SU-DHL-6 (cell line): ENCODE data around the gene UBE2G2.

Experiments
- H2AFZ ChIP-seq: fragments of 200-600 bp; sonication (generic); 2 replicates; pipeline ENCODE4 v1.6.1; 2014; ENCODE audit warnings: low read depth, mild to moderate bottlenecking, moderate library complexity, mixed read lengths, antibody characterized with exemption, low read length; ENCODE audit not compliant: severe bottlenecking
- H3F3A ChIP-seq: fragments of 200-600 bp; shearing (Covaris generic); 2 replicates; pipeline ENCODE4 v1.6.0; 2016; ENCODE audit warnings: antibody characterized with exemption, mild to moderate bottlenecking; ENCODE audit not compliant: insufficient read depth
- H3K27ac ChIP-seq: fragments of 200-600 bp; sonication (generic); 2 replicates; pipeline ENCODE4 v1.5.1; 2016; ENCODE audit warnings: low read depth, mild to moderate bottlenecking, low read length, moderate library complexity, mixed read lengths
- H3K27me3 ChIP-seq: fragments of 200-600 bp; sonication (generic), shearing (Covaris generic); 2 replicates; pipeline ENCODE4 v1.6.0; 2014; ENCODE audit warnings: mild to moderate bottlenecking, low read length
- H3K36me3 ChIP-seq: fragments of 200-600 bp; sonication (generic); 2 replicates; pipeline ENCODE4 v1.6.1; 2014; ENCODE audit warnings: mild to moderate bottlenecking, low read length, mixed read lengths
- H3K4me2 ChIP-seq: fragments of 300-600, 200-600 bp; shearing (Covaris generic), sonication (generic); 2 replicates; pipeline ENCODE4 v1.6.0; 2014; ENCODE audit warnings: low read length, low read depth, mild to moderate bottlenecking; ENCODE audit not compliant: poor library complexity, severe bottlenecking
- H3K4me3 ChIP-seq: fragments of 200-600 bp; sonication (generic); 2 replicates; pipeline ENCODE4 v1.5.1; 2014; ENCODE audit warnings: antibody characterized with exemption, low read length, mild to moderate bottlenecking, mixed read lengths; ENCODE audit not compliant: insufficient read depth, poor library complexity, severe bottlenecking
- H3K79me2 ChIP-seq: fragments of 200-600 bp; sonication (generic); 2 replicates; pipeline ENCODE4 v1.6.1; 2014; ENCODE audit warnings: mild to moderate bottlenecking, low read length, moderate library complexity; ENCODE audit not compliant: insufficient read depth
- H3K9ac ChIP-seq: fragments of 200-600 bp; sonication (generic); 2 replicates; pipeline ENCODE4 v1.7.0; 2014; ENCODE audit warnings: mild to moderate bottlenecking, low read length
- H3K9me2 ChIP-seq: fragments of 200-600 bp; sonication (generic); replicated peaks from 2 replicates; pipeline ENCODE4 v1.6.1; 2014; ENCODE audit warnings: low read length; ENCODE audit not compliant: insufficient read depth
- H3K9me3 ChIP-seq: fragments of 200-600 bp; sonication (generic); 2 replicates; pipeline ENCODE4 v1.6.1; 2014; ENCODE audit warnings: low read length, mixed read lengths; ENCODE audit not compliant: insufficient read depth
- H4K20me1 ChIP-seq: fragments of 200-600 bp; sonication (generic); 2 replicates; pipeline ENCODE4 v1.6.1; 2014; ENCODE audit warnings: low read depth, mild to moderate bottlenecking, antibody characterized with exemption, low read length, moderate library complexity, mixed read lengths
- CTCF ChIP-seq: fragments of 200-600 bp; sonication (generic); IDR thresholded peaks from one replicate; pipeline ENCODE4 v1.5.1; 2017; ENCODE audit warnings: antibody characterized with exemption, mild to moderate bottlenecking, low read length, moderate library complexity; ENCODE audit not compliant: insufficient read depth, poor library complexity, severe bottlenecking
- EZH2phosphoT487 ChIP-seq: fragments of 200-600 bp; sonication (generic), shearing (Covaris generic); conservative IDR thresholded peaks from 2 replicates; pipeline ENCODE4 v1.6.1; 2018; ENCODE audit warnings: mild to moderate bottlenecking, antibody characterized with exemption, low read length, moderate library complexity, mixed read lengths

UBE2G2 gene

DNA sequence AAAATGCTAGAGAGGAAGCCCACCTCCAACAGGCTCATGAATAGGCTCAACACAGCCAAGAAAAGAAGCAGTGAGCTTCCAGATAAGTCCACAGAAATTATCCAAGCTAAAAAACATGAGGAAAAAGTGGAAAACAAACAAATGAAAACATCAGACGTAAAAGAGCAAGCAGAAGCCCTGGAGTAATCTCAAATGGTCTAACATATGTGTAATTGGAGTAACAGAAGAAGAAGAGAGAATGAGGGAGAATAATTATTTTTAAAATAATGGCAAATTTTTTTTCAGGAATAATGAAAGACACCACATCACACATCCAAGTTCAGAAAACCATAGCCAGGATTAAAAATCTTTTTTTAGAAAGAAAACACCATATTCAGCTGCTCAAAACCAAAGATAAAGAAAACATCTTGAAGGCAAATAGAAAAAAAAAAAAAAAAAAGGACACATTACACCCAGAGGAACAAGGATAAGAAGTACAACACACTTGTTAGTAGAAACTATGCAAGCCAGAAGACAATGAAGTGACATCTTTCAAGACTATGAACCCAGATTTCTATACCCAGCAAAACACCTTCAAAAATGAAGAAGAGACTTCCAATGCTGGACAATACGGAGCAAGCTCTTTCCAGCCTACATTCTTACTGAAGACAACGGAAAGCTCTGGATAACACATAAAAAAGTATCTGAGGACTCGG lies 26.9 kb upstream of the UBE2G2 start:
- no peak overlapping the region for H3K27ac ChIP-seq
- H3F3A ChIP-seq: no peaks in the 10 kb centered on the region
- H3K4me2 ChIP-seq: no peak overlapping the region
- no peaks in the 10 kb centered on the region for H3K36me3 ChIP-seq
- H3K79me2 ChIP-seq: no peaks in the 10 kb centered on the region
- no peak for TF ChIP-seq CTCF
- no peak for TF ChIP-seq EZH2phosphoT487
- H2AFZ ChIP-seq: no peak overlapping the region
- H3K9me3 ChIP-seq: peaks cover 21% of the 10 kb centered on the region
- no peak overlapping the region for H3K4me3 ChIP-seq
- H4K20me1 ChIP-seq: no peaks in the 10 kb centered on the region
- no peak overlapping the region for H3K9ac ChIP-seq
- no peaks in the 10 kb centered on the region for H3K27me3 ChIP-seq
- no peaks in the 10 kb centered on the region for H3K9me2 ChIP-seq

GRCh38 chr21:44823179-44823660 lies 21.6 kb upstream of the UBE2G2 start:
- H3K79me2 ChIP-seq: no peaks in the 10 kb centered on the region
- no peak overlapping the region for H3K4me2 ChIP-seq
- H3K9ac ChIP-seq: no peak overlapping the region
- H3K4me3 ChIP-seq: no peak overlapping the region
- no peak overlapping the region for H2AFZ ChIP-seq
- H3K27me3 ChIP-seq: no peaks in the 10 kb centered on the region
- H4K20me1 ChIP-seq: no peaks in the 10 kb centered on the region
- no peaks in the 10 kb centered on the region; the same call in 1 of the 2 replicates for H3K36me3 ChIP-seq
- no peak overlapping the region for H3K27ac ChIP-seq
- no peaks in the 10 kb centered on the region for H3K9me2 ChIP-seq
- no peaks in the 10 kb centered on the region for H3F3A ChIP-seq
- peaks cover 26% of the 10 kb centered on the region for H3K9me3 ChIP-seq
- TF ChIP-seq CTCF: no peak
- TF ChIP-seq EZH2phosphoT487: no peak

GRCh38 chr21:44822484-44823178 lies 21.0 kb upstream of the UBE2G2 start:
- no peak overlapping the region for H3K9ac ChIP-seq
- H3K36me3 ChIP-seq: no peaks in the 10 kb centered on the region; the same call in 1 of the 2 replicates
- H2AFZ ChIP-seq: no peak overlapping the region
- H4K20me1 ChIP-seq: no peaks in the 10 kb centered on the region
- H3K27ac ChIP-seq: no peak overlapping the region
- no peaks in the 10 kb centered on the region for H3F3A ChIP-seq
- no peak overlapping the region for H3K4me2 ChIP-seq
- H3K27me3 ChIP-seq: no peaks in the 10 kb centered on the region
- no peaks in the 10 kb centered on the region for H3K9me2 ChIP-seq
- no peak overlapping the region for H3K4me3 ChIP-seq
- H3K9me3 ChIP-seq: peaks cover 22% of the 10 kb centered on the region; the same call in 1 of the 2 replicates
- H3K79me2 ChIP-seq: no peaks in the 10 kb centered on the region
- TF ChIP-seq CTCF (no peak), EZH2phosphoT487 (no peak)
